Measurements from ENCODE around the gene FAM219B.

FAM219B gene

DNA sequence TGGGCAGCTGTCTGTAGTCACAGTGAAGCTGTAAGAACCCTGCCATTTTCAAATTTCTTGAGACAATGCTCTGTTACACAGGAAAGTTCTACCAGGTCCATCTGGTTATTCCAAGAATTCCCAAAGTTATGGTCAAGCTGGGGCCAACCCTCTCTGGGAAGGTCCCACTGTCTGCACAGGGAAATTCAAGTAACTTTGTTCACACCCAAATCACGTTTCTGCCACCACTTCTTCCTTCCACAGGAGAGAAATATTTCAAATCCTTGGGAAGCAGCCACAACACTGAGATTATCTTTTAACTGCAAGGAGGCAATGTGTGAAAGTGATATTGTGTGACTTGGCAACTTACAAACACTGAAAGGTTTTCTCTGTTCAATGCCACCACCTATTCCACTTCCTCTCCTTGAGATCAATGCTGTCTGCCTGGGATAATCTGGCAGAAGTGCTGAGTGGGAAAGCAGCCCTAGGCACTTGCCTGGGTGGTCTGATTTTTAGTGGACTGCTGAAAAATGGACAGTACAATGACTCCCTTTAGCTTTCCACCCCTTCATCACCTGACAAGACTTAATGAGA is 39.1 kb downstream of the FAM219B start:
- no peak overlapping the region for H3K4me3 ChIP-seq (ENCODE audit: low read length)

DNA sequence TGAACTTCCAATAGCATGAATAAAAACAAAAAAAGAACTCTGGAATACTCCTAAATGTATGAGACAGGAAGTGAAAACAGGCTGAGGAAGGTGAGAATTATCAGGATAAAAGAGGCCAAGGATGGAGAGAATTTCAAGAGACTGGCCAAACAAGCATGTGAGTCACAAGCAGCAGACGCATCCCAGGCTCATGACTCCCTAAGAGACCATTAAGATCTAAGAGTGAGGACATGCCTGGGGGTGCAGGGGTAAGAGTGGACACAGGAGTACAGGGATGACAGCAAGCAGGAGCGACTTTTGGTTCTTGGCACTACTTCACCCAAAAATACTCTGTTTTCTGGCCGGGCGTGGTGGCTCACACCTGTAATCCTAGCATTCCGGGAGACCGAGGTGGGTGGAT is 40.6 kb downstream of the FAM219B start:
- TF ChIP-seq CTCF (conservative IDR thresholded peaks at IDR 0.05; ENCODE audit: low read length), result no peak
- H3K4me3 ChIP-seq (ENCODE audit: low read length), result no peak overlapping the region
- peak; percentile 68 for DNase-seq (ENCODE audit: low read depth)

More for the DNA sequence above, 39.1 kb downstream of the FAM219B start:
- DNase-seq (ENCODE audit: low read depth), result no peak
- TF ChIP-seq CTCF (conservative IDR thresholded peaks at IDR 0.05; ENCODE audit: low read length), result no peak

GRCh38 chr15:74865316-74865715 is 41.3 kb downstream of the FAM219B start:
- H3K4me3 ChIP-seq (ENCODE audit: low read length), result no peak overlapping the region
- no peak for TF ChIP-seq CTCF (conservative IDR thresholded peaks at IDR 0.05; ENCODE audit: low read length)
- DNase-seq (ENCODE audit: low read depth), result no peak

DNA sequence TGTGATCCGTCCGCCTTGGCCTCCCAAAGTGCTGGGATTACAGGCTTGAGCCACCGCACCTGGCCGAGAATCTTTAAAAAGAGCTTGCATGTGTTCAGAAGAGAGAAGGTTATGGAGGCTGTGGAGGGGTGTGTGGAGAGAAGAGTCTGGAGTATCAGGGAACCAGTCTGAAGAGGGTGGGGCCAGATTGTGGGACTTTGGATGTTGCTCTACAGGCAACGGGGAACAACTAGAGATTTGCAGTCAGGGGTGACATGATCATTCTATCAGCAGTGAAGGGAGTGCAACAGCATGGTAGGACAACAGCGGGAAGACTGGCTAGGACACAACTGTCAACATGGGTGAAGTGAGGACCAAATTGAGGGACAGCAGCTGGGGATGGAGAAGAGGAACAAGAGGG is 42.4 kb downstream of the FAM219B start:
- no peak for TF ChIP-seq CTCF (conservative IDR thresholded peaks at IDR 0.05; ENCODE audit: low read length)
- DNase-seq (ENCODE audit: low read depth), result no peak
- no peak overlapping the region for H3K4me3 ChIP-seq (ENCODE audit: low read length)

DNA sequence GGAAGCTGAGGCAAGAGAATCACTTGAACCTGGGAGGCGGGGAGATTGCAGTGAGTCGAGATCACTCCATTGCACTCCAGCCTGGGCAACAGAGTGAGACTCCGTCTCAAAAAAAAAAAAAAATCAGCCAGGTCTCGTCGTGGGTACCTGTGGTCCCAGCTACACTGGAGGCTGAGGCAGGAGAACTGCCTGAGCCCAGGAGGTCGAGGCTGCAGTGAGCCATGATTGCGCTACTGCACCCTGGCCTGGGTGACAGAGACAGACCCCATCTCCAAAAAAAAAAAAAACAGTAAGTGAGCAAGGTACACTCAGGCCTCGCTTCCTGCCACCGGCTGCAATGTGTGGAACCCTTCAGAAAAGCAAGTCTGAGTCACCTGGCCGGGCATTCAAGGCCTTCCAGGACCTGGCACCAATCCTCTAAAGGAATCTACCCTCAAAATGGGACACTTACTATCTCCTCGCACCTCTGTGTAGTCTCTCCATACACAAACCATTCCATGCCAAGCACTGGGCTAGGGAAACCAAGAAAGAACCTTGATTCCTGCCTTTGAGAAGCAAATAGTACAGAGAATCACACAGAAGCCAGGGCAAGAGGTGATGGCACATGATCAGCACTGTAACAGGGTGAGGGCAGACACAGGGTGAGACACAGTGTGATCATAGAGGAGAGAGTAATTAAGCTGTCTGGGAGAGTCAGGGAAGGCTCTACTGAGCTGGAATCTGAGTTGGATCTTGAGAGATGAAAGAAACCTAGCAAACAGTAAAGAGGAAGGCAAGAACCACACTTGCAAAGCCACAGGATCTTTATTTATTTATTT is 43.2 kb downstream of the FAM219B start:
- peak; percentile 23 for DNase-seq (ENCODE audit: low read depth)
- no peak overlapping the region for H3K4me3 ChIP-seq (ENCODE audit: low read length)
- TF ChIP-seq CTCF (conservative IDR thresholded peaks at IDR 0.05; ENCODE audit: low read length), result no peak

DNA sequence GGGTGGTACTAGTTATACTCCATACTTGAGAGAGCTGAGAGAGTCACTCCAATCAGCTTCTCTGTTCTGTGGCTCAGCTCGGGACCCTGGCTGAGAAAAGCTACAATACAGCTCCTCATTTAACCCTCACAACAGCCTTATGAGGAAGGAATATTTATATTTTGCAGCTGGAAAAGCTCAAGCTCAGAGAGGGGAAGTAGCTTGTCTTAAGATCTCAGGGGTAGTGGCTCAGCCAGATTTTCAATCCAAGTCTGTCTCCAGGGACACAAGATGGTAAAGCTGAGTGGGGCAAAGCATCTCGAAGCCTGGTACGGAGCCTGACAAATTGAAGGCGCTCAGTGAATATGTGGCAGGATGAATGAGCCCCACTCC is 48.3 kb downstream of the FAM219B start:
- TF ChIP-seq CTCF (conservative IDR thresholded peaks at IDR 0.05; ENCODE audit: low read length), result no peak
- no peak overlapping the region for H3K4me3 ChIP-seq (ENCODE audit: low read length)
- no peak for DNase-seq (ENCODE audit: low read depth)
